ENCODE results near the gene DIS3.

DNA sequence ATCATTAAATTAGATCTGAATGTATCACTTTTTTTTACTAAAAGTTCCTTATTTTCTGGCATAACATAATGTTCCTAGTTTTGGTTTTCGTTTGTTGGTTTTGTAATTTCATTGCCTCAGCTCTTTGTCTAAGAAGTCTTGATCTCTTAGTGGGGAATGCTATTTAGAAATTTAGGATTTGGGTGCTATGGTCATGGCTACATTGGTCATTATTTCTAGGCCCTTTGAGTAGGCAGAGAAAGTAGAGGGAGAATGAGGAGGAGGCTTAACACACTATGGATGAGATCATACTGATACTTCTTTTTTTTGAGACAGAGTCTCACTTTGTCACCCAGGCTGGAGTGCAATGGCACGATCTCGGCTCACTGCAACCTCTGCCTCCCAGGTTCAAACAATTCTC is 42.0 kb upstream of the DIS3 start:
- TF ChIP-seq CTCF (IDR thresholded peaks at IDR 0.05; ENCODE audit: low read length) = no peak
- TF ChIP-seq EZH2 (IDR thresholded peaks at IDR 0.05; ENCODE audit: borderline replicate concordance, low read length) = no peak
